Testis (tissue), 3 donors: Measurements from ENCODE around the gene RHOA. TPM values are rescaled to one million over a fixed set of nuclear protein-coding genes. Genes with fewer than 3 reads are reported as not detected.

Experiments used
- DNase-seq: peaks from one replicate; pipeline ENCODE4 v3.0.0-alpha.2; 2019
- H3K27ac ChIP-seq, 2 donors: fragments of 200-600 bp; sonication (generic); one replicate each; pipeline ENCODE4 v1.5.1; 2019
- H3K27me3 ChIP-seq: fragments of 200-600 bp; sonication (generic); one replicate; pipeline ENCODE4 v1.5.1; 2019
- H3K36me3 ChIP-seq: fragments of 200-600 bp; sonication (generic); one replicate; pipeline ENCODE4 v1.5.1; 2017; ENCODE audit warnings: low read depth; ENCODE audit errors: missing control alignments
- H3K4me1 ChIP-seq: fragments of 200-600 bp; sonication (generic); one replicate; pipeline ENCODE4 v1.5.1; 2019
- H3K4me3 ChIP-seq, 2 donors: fragments of 200-600 bp; sonication (generic); one replicate each; pipeline ENCODE4 v1.5.1; 2017 to 2019
- H3K9me3 ChIP-seq: fragments of 200-600 bp; sonication (generic); one replicate; pipeline ENCODE4 v1.5.1; 2017
- POLR2A ChIP-seq: fragments of 450-650 bp; IDR thresholded peaks from one replicate; pipeline ENCODE4 v1.6.1; 2017; ENCODE audit warnings: antibody characterized with exemption, mild to moderate bottlenecking, moderate library complexity
- WGBS, 2 donors: methylation state at CpG; one replicate each; pipeline ENCODE4 v1.1.5; 2018; 5-methylcytosine and 5-hydroxymethylcytosine counted together
- intact Hi-C: fragments of 100-400 bp; cut with DNase I; formaldehyde crosslinking; loops from one replicate; pipeline ENCODE4 v1.15.1; 2023; ENCODE audit warnings: low total_unique reads
- polyA plus RNA-seq: library from polyadenylated mRNA; stranded (reverse); fragments of 350-450 nt; fragmentation: Illumina TruSeq; extraction: RNeasy Lipid Tissue Mini Kit (QIAGEN cat#74804); gene quantifications from one replicate; pipeline ENCODE4 v1.2.3, GENCODE V29; 2014; ENCODE audit warnings: low read depth, low replicate concordance; ENCODE audit not compliant: insufficient read depth
- total RNA-seq, 2 donors: library from RNA; depleted of rRNA; stranded (reverse); fragments of >200 nt; gene quantifications; one replicate each; pipeline ENCODE4 v1.2.3, GENCODE V29; 2016
- TF ChIP-seq, protein P1 (sequence below), 3 experiments: fragments of 450-650 bp in 2 of 3; fragments of 200-600 bp in 1 of 3; sonication (generic) in 1 of 3; IDR thresholded peaks; one replicate each; pipeline ENCODE4 v1.5.1; 2016 to 2019; ENCODE audit warnings: antibody characterized with exemption in 3 of 3, mild to moderate bottlenecking in 2 of 3, moderate library complexity in 1 of 3

Gene RHOA
- total and polyA plus RNA-seq, 3 donors from 2014 or later: 207 to 331 (median 252) TPM

DNA sequence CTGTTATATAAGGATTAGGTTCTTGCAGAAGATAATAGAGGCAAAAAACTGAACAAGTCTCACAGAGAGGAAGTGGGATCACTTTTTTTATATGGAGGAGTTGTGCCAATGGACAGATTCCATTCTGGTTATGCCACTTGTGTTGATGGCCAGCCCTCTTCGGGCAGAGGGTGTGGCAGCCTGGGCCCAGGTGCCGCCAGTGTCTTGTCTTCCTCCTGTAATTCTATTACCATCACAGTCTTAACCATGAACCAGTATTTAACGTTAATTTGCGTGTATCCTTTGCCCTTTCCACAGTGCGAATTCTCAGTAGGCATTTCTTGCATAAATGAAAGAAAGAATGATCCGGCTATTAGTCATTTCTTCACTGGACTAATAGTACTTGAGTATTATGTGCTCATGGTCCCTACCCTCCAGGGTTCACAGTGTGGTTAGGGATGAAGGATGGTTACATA is 65.0 kb downstream of the RHOA start:
- TF ChIP-seq POLR2A: no peak
- TF ChIP-seq, protein P1, sequence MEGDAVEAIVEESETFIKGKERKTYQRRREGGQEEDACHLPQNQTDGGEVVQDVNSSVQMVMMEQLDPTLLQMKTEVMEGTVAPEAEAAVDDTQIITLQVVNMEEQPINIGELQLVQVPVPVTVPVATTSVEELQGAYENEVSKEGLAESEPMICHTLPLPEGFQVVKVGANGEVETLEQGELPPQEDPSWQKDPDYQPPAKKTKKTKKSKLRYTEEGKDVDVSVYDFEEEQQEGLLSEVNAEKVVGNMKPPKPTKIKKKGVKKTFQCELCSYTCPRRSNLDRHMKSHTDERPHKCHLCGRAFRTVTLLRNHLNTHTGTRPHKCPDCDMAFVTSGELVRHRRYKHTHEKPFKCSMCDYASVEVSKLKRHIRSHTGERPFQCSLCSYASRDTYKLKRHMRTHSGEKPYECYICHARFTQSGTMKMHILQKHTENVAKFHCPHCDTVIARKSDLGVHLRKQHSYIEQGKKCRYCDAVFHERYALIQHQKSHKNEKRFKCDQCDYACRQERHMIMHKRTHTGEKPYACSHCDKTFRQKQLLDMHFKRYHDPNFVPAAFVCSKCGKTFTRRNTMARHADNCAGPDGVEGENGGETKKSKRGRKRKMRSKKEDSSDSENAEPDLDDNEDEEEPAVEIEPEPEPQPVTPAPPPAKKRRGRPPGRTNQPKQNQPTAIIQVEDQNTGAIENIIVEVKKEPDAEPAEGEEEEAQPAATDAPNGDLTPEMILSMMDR (IDR thresholded peaks at IDR 0.05): no peak
- Histone ChIP-seq H3K27me3 (no peaks in the 10 kb centered on the region), H3K27ac (peak overlapping the region in 1 of 2 donors; percentile 30), H3K36me3 (no peaks in the 10 kb centered on the region), H3K4me1 (no peaks in the 10 kb centered on the region), H3K9me3 (no peaks in the 10 kb centered on the region), H3K4me3 (no peak overlapping the region)
- intact Hi-C loops: no loop called here
- 86 to 94% methylated on average over 6 of the region's 6 CpGs for WGBS, 2 donors
- DNase-seq: no peak

DNA sequence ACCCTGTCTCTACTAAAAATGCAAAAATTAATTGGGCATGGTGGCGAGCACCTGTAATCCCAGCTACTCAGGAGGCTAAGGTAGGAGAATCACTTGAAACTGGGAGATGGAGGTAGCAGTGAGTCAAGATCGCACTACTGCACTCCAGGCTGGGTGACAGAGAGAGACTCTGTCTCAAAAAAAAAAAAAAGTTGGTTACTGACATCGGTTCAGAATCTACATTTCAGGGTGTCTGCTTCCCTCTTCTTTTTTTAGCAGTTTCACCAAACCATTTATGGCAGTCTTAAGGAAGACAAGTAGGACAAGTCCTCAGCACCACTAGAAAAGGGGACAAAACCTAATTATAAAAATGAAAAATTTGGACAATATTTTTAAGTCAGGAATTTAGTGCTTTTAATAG is 68.6 kb downstream of the RHOA start:
- Histone ChIP-seq H3K4me1 (peaks cover 15% of the 10 kb centered on the region), H3K9me3 (no peaks in the 10 kb centered on the region), H3K36me3 (no peaks in the 10 kb centered on the region), H3K27me3 (no peaks in the 10 kb centered on the region), H3K27ac (no peak overlapping the region), H3K4me3 (no peak overlapping the region)
- DNase-seq: no peak
- WGBS, 2 donors: 77 to 92% methylated on average over 3 of the region's 3 CpGs
- intact Hi-C loops: no loop called here
- TF ChIP-seq POLR2A: no peak
- TF ChIP-seq, protein P1 (IDR thresholded peaks at IDR 0.05): no peak

DNA sequence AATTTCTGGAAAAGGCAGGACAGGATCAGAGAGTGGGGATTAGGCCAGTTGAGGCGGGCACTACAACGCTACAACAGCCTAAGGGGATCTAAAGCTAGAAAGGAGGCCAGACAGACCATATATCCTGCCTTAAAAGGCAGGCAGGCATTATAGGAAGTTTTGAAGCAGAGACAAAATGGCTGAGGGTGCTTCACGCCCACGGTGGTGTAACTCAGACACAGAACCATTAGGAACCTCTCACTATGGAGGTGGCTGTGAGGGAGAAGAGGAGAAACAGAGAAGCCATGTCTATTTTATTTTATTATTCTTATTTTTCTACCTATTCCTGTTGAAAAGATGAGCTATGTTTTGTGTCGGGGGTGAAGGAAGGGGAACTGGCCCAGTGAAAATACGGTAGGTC is 69.8 kb downstream of the RHOA start:
- no peak overlapping the region for H3K27ac ChIP-seq
- intact Hi-C loops: no loop called here
- no peak for TF ChIP-seq POLR2A
- TF ChIP-seq, protein P1 (IDR thresholded peaks at IDR 0.05): no peak

DNA sequence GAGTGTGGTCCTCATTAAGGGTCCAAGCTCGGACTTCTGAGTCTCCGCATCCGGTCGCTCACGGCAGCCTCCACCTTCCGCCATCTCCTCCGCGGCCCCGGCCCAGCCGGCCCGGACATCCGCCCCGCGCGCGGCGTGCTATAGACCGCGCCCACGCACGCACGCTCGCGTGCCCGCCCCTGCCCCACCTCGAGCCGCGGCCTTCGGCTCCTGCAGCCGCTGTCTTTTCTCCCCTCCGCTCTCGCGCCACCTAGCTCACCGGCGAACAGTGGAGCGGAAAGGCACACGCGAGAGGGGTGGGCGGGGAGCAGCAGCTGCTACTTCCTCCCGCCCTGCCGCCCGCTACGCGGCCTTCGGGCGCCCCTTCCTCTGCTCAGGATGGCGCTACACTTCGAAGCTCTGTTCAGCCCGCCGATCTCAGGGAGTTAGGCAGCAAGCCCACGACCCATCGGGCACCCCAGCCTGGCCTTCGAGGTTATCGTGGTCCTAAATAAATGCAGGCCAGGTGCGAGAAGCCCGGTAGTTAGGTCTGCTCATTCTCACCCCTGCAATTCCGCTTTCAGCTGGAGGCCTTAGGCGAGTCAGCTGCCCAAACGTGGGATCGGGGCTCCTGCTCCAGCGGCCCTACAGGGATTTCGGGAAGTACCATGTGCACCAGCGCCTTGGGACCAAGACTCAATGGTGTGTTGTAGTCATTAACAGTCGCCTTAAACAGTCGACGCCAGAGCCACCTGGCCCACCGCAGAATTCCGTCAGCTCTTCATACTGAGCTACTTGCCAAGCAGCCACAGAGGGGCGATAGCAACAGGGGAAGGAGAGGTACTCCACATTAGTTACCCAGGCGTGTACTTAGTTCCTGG is 71.6 kb downstream of the RHOA start, which contains the start of gene USP4:
Gene USP4 (minus strand): TSS at position 113 of the 860 bp plus-strand sequence. CDS start 29 bp downstream, at position 84.
- DNase-seq: peak; percentile 94
- Histone ChIP-seq H3K4me1 (peaks cover 15% of the 10 kb centered on the region), H3K27ac (peak within 1 kb of the TSS; percentile 86 to 94), H3K9me3 (no peaks in the 10 kb centered on the region), H3K4me3 (peak within 1 kb of the TSS; percentile 59 to 92), H3K27me3 (no peaks in the 10 kb centered on the region), H3K36me3 (no peaks in the 10 kb centered on the region)
- intact Hi-C loops: no loop called here
- WGBS, 2 donors: 1% methylated on average over 51 to 69 of the region's 70 CpGs
- TF ChIP-seq, protein P1 (IDR thresholded peaks at IDR 0.05): peak in 2 of 3 experiments; percentile 35 to 56
- TF ChIP-seq POLR2A: peak; percentile 7

More for the DNA sequence above, 69.8 kb downstream of the RHOA start:
- H3K36me3 ChIP-seq: no peaks in the 10 kb centered on the region
- no peaks in the 10 kb centered on the region for H3K27me3 ChIP-seq
- WGBS, 2 donors: 71 to 73% methylated on average over 6 of the region's 6 CpGs
- no peak for DNase-seq
- no peaks in the 10 kb centered on the region for H3K9me3 ChIP-seq
- H3K4me3 ChIP-seq: no peak overlapping the region
- peaks cover 15% of the 10 kb centered on the region for H3K4me1 ChIP-seq
